ENCODE data around the gene TRUB2.

GRCh38 chr9:128275198-128276007, 46.8 kb downstream of the TRUB2 start, which contains the start of gene GOLGA2:
- TF ChIP-seq SMAD4 (CRISPR knock-in tag; IDR thresholded peaks at IDR 0.05) (no peak), ZNF263 (CRISPR knock-in tag; IDR thresholded peaks at IDR 0.05; ENCODE audit: low read depth) (no peak), GABPB1 (CRISPR knock-in tag; IDR thresholded peaks at IDR 0.05) (no peak), ATF2 (CRISPR knock-in tag; IDR thresholded peaks at IDR 0.05; ENCODE audit: borderline replicate concordance, low read depth) (no peak), CTCF (IDR thresholded peaks at IDR 0.05) (no peak), USF2 (CRISPR knock-in tag; IDR thresholded peaks at IDR 0.05) (no peak), FOXP4 (CRISPR knock-in tag; IDR thresholded peaks at IDR 0.05) (no peak), NR1H2 (CRISPR knock-in tag; IDR thresholded peaks at IDR 0.05) (no peak), SP1 (CRISPR knock-in tag; conservative IDR thresholded peaks at IDR 0.05) (no peak), ETV6 (CRISPR knock-in tag; IDR thresholded peaks at IDR 0.05) (no peak), NFE2L1 (CRISPR knock-in tag; IDR thresholded peaks at IDR 0.05) (no peak), FOXP1 (CRISPR knock-in tag; IDR thresholded peaks at IDR 0.05; ENCODE audit: borderline replicate concordance) (no peak)
- TF ChIP-seq, protein P1, sequence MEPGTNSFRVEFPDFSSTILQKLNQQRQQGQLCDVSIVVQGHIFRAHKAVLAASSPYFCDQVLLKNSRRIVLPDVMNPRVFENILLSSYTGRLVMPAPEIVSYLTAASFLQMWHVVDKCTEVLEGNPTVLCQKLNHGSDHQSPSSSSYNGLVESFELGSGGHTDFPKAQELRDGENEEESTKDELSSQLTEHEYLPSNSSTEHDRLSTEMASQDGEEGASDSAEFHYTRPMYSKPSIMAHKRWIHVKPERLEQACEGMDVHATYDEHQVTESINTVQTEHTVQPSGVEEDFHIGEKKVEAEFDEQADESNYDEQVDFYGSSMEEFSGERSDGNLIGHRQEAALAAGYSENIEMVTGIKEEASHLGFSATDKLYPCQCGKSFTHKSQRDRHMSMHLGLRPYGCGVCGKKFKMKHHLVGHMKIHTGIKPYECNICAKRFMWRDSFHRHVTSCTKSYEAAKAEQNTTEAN (CRISPR knock-in tag; IDR thresholded peaks at IDR 0.05) = no peak
- TF ChIP-seq, protein P2, sequence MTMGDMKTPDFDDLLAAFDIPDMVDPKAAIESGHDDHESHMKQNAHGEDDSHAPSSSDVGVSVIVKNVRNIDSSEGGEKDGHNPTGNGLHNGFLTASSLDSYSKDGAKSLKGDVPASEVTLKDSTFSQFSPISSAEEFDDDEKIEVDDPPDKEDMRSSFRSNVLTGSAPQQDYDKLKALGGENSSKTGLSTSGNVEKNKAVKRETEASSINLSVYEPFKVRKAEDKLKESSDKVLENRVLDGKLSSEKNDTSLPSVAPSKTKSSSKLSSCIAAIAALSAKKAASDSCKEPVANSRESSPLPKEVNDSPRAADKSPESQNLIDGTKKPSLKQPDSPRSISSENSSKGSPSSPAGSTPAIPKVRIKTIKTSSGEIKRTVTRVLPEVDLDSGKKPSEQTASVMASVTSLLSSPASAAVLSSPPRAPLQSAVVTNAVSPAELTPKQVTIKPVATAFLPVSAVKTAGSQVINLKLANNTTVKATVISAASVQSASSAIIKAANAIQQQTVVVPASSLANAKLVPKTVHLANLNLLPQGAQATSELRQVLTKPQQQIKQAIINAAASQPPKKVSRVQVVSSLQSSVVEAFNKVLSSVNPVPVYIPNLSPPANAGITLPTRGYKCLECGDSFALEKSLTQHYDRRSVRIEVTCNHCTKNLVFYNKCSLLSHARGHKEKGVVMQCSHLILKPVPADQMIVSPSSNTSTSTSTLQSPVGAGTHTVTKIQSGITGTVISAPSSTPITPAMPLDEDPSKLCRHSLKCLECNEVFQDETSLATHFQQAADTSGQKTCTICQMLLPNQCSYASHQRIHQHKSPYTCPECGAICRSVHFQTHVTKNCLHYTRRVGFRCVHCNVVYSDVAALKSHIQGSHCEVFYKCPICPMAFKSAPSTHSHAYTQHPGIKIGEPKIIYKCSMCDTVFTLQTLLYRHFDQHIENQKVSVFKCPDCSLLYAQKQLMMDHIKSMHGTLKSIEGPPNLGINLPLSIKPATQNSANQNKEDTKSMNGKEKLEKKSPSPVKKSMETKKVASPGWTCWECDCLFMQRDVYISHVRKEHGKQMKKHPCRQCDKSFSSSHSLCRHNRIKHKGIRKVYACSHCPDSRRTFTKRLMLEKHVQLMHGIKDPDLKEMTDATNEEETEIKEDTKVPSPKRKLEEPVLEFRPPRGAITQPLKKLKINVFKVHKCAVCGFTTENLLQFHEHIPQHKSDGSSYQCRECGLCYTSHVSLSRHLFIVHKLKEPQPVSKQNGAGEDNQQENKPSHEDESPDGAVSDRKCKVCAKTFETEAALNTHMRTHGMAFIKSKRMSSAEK (CRISPR knock-in tag; IDR thresholded peaks at IDR 0.05; ENCODE audit: borderline replicate concordance) = no peak
